GM19395 (cell line): ENCODE results near the gene CDA.
"Not testable (repeated sequence)": the region's sequence is repeated elsewhere in the genome, so short reads cannot be mapped to it uniquely, and the experiment has no call there.

Source experiments
- ATAC-seq: cut with Tn5 transposase; IDR thresholded peaks from one replicate; pipeline ENCODE4 v1.9.1; 2021; ENCODE audit warnings: mild to moderate bottlenecking, moderate library complexity; ENCODE audit not compliant: unreplicated experiment

Gene CDA

GRCh38 chr1:20586953-20587660, 1.8 kb upstream of the CDA start:
- no peak for ATAC-seq

- ATAC-seq = no peak
Measured at GRCh38 chr1:20587661-20588053, 1.2 kb upstream of the CDA start.

- no peak for ATAC-seq
Measured at GRCh38 chr1:20589331-20590278, 708 bp downstream of the CDA start.

- ATAC-seq = no peak
Measured at GRCh38 chr1:20590306-20590777, 1.4 kb downstream of the CDA start.

- no peak for ATAC-seq
Measured at GRCh38 chr1:20593756-20594155, 4.9 kb downstream of the CDA start.

- ATAC-seq = no peak
Measured at GRCh38 chr1:20594746-20595145, 5.8 kb downstream of the CDA start.

- ATAC-seq = no peak
Measured at GRCh38 chr1:20596106-20596505, 7.2 kb downstream of the CDA start.

GRCh38 chr1:20597650-20598049, 8.8 kb downstream of the CDA start:
- no peak for ATAC-seq

GRCh38 chr1:20600156-20600555, 11.3 kb downstream of the CDA start:
- no peak for ATAC-seq

- no peak for ATAC-seq
Measured at GRCh38 chr1:20601129-20601825, 12.4 kb downstream of the CDA start.

- ATAC-seq = no peak
Measured at GRCh38 chr1:20602851-20603450, 14.1 kb downstream of the CDA start.

GRCh38 chr1:20603504-20604464, 14.9 kb downstream of the CDA start:
- ATAC-seq = no peak

GRCh38 chr1:20604678-20605077, 15.8 kb downstream of the CDA start:
- ATAC-seq = no peak

GRCh38 chr1:20606801-20607570, 18.1 kb downstream of the CDA start:
- ATAC-seq = not testable (repeated sequence)

GRCh38 chr1:20609541-20609940, 20.6 kb downstream of the CDA start:
- no peak for ATAC-seq

- no peak for ATAC-seq
Measured at GRCh38 chr1:20610970-20611369, 22.1 kb downstream of the CDA start.

GRCh38 chr1:20611652-20612051, 22.8 kb downstream of the CDA start:
- ATAC-seq = no peak

- no peak for ATAC-seq
Measured at GRCh38 chr1:20612221-20612746, 23.4 kb downstream of the CDA start.

- no peak for ATAC-seq
Measured at GRCh38 chr1:20614131-20614579, 25.3 kb downstream of the CDA start.
